GM12864 (cell line): ENCODE results near the gene HOXA3.

ENCODE experiments used
- DNase-seq: peaks from one replicate; pipeline ENCODE4 v3.0.0-alpha.2; 2011; ENCODE audit warnings: low read depth
- H3K4me3 ChIP-seq: 2 replicates; pipeline ENCODE4 v1.5.1; 2011; ENCODE audit warnings: mild to moderate bottlenecking, low read depth, low read length, control low read depth
- TF ChIP-seq, protein P1 (sequence below): IDR thresholded peaks from 2 replicates; pipeline ENCODE4 v1.5.1; 2011; ENCODE audit warnings: low read depth, mild to moderate bottlenecking, moderate library complexity, low read length, control low read depth, inconsistent platforms; ENCODE audit errors: missing control alignments

Gene HOXA3

DNA sequence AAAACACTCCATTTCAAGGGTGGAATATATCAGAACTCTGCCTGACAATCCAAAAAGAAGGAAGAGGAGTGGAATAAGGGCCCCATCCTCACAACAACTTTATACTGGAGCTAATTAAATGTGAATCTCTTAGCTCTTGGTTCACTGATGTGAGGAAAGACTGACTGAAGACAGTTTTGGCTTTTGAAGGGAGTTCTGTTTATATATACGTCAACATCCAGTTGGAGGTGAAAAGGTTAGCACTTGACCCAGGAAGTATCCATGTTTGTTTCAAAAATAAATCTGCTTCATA is 59.6 kb downstream of the HOXA3 start:
- DNase-seq, result no peak
- H3K4me3 ChIP-seq, result no peak overlapping the region
- TF ChIP-seq, protein P1, sequence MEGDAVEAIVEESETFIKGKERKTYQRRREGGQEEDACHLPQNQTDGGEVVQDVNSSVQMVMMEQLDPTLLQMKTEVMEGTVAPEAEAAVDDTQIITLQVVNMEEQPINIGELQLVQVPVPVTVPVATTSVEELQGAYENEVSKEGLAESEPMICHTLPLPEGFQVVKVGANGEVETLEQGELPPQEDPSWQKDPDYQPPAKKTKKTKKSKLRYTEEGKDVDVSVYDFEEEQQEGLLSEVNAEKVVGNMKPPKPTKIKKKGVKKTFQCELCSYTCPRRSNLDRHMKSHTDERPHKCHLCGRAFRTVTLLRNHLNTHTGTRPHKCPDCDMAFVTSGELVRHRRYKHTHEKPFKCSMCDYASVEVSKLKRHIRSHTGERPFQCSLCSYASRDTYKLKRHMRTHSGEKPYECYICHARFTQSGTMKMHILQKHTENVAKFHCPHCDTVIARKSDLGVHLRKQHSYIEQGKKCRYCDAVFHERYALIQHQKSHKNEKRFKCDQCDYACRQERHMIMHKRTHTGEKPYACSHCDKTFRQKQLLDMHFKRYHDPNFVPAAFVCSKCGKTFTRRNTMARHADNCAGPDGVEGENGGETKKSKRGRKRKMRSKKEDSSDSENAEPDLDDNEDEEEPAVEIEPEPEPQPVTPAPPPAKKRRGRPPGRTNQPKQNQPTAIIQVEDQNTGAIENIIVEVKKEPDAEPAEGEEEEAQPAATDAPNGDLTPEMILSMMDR, result no peak

DNA sequence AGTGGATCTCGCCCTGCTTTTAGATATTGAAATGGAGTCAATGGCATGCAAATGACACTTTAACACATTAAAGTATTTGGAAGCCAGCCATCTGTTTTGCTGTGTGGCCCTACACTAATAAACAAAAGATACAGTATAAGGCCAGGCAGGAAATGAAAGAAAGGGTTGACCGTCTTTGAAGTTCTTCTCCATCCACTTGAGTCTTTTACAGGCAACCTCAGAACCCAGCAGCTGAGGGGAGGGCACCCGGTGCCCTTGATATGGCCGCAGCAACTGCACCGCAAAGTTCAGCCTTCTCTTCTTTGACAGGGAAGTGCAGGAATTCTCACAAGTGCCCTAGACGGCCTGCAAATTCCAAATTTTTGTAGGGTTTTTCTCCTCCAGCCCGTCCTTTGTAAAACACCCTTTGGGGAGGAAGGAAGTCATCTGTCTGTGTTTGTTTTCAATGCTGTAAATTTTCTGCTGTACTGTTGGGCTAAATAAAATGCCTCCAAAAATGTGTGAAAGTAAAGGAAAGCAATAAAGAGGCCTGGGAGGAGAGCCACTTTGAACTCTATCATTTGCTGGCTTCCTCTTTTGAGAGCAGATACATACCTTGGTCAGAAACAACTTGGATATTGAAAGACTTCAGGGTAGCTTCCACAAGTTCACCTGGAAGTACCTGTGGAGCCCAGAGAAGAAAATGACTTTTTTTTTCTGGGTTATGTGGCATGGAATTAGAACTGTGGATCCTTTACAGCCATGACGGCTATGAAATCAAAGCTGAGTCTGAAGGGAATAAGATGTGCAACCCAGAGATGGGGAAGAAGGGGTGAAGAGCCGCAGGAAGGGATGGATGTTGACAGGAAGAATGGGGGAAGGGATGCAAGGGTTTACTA is 60.2 kb downstream of the HOXA3 start:
- TF ChIP-seq, protein P1, result no peak

DNA sequence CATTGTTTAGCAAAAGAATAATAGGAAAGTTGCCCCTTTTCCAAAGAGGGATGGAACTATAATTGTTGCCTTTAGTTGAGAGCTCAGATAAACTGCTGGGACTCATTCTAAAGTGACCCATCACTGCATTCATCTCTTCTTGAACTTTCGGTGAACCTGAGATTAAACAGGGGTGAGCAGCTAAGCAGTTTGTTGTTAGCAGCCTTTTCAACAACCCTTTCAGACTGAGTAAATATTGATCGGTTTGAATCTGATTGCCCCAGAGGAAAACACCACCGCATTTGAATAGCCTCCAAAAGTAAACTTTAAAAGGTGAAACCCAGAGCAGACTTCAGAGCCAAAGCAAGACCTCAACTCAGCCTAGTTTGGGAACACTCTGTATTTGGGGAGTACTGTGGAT is 61.3 kb downstream of the HOXA3 start:
- no peak for DNase-seq
- TF ChIP-seq, protein P1, result no peak
- no peak overlapping the region for H3K4me3 ChIP-seq

More for the DNA sequence above, 60.2 kb downstream of the HOXA3 start:
- DNase-seq, result no peak
- H3K4me3 ChIP-seq, result no peak overlapping the region

DNA sequence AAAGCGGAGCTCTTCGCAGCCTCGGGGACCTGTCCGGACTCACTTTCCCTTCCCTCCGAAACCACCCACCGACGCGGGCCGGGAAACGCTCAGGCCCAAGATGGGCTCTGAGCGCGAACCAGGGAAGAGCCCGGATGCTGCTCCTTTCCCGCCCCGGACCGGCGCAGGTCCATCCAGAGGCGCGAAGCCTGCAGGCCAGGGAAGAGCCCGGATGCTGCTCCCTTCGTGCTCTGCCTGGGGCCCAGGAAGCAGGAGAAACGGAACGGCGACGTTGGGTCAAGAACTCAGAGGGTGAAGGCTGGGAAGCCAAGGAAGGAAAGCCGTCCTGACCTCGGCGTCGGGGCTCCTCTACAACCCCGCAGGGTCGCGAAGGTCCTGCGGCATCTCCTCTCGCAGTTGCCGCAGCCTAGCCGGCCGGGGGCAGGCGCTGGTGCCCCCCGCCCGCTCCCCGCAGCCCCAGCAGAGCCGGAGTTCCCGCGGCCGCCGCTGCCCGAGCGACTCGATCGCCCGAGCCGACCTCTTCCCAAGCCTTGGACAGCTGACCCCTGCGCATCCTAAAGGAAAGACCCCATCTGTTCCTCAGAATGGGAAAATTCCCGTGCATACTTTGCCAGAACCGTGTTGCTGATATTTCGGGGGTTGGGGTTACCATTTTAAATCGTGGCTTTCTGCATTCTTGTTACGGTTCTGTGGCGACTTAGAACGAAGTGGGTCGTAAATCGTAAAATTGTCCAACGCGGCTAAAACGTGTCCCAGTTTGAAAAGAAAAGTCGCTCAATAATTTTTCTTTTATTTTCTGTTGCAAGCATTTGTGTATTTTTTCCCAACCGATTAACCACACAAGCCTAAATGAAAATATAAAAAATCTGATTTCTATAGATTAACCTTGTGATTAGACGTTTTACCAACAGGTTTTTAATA is 64.1 kb downstream of the HOXA3 start:
- TF ChIP-seq, protein P1, result no peak
- DNase-seq, result no peak
- no peak overlapping the region for H3K4me3 ChIP-seq

DNA sequence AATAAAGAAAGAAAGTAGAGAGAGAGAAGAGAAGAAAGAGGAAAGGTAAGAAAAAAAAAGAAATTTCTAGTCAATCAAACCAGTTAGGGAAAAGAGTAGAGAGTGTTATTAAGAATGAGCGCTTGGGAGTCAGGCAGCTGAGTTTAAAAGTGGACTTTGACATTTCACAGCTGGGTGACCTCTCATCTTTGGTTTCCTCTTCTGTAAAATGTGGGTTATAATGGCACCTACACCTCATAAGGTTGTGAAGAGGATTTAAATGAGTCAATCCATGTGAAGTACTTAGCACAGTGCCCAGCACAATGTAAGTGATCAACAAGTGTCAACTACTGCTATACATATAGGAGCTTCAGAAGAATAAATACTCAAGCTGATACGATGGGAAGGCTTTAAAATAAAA is 68.7 kb downstream of the HOXA3 start:
- H3K4me3 ChIP-seq, result no peak overlapping the region
- TF ChIP-seq, protein P1, result no peak
- DNase-seq, result no peak

GRCh38 chr7:27082171-27082570 is 70.2 kb downstream of the HOXA3 start:
- DNase-seq, result no peak
- H3K4me3 ChIP-seq, result no peak overlapping the region
- TF ChIP-seq, protein P1, result no peak
